ENCODE measurements around the gene TRPM5.

TRPM5 gene

DNA sequence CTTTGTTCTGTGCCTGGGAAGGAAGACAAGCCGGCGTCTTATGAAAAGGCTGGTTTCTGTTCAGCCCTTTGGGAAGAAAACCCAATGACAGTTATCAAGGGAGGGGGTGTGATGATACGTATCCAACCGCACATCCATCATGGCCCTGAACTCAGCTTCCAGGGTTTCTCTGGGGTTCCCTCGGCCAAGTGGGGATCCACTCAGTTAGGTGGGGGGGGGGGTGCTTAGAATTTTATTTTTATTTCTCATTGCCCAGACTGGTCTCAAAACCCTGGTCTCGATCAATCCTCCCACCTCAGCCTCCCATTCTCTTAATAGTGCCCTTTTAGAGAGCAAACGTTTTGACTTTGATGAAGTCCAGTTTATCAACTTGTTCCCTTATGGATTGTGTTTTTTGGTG is 26.2 kb upstream of the TRPM5 start:
- no peak for DNase-seq

DNA sequence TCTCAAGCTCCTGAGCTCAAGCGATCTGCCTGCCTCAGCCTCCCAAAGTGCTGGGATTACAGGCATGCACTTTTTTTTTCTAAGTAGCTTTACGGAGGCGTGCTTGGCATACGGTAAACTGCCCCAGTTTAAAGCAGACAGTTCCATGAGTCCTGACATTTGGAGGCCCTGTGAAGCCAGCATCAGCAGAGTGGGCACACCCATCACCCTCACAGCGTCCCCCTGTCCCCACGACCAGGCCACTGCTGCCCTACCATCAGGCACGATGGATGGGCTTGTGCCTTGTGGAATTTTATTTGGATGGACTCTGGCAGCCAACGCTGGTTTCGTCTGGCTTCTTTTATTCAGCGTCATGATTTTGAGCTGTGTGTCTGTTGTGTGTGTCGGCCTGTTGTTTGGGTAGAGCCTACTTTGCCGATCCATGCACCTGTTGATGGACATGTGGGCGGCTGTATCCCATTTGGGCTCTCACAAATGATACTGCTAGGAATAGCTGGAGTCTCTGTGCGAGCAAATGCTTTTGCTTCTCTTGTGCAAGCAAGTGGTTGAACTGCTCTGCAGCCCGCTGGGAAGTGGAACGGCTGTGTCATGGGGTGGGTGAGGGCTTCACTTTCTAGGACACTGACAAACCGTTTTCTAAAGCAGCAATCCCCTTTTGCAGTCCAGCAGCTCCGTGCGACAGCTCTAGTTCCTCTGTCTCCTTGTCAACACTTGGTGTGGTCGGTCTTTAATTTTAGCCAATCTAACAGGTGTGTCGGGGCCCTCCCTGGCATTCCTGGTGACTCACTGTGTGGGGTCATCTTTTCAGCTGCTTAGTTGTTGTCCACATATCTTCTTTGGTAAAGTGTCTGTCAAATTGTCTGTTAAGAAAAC is 24.3 kb upstream of the TRPM5 start:
- DNase-seq: no peak

GRCh38 chr11:2467695-2468055 is 23.4 kb upstream of the TRPM5 start:
- DNase-seq: no peak

- peak; percentile 45 for DNase-seq
Observed at GRCh38 chr11:2466869-2467694, 22.8 kb upstream of the TRPM5 start.

DNA sequence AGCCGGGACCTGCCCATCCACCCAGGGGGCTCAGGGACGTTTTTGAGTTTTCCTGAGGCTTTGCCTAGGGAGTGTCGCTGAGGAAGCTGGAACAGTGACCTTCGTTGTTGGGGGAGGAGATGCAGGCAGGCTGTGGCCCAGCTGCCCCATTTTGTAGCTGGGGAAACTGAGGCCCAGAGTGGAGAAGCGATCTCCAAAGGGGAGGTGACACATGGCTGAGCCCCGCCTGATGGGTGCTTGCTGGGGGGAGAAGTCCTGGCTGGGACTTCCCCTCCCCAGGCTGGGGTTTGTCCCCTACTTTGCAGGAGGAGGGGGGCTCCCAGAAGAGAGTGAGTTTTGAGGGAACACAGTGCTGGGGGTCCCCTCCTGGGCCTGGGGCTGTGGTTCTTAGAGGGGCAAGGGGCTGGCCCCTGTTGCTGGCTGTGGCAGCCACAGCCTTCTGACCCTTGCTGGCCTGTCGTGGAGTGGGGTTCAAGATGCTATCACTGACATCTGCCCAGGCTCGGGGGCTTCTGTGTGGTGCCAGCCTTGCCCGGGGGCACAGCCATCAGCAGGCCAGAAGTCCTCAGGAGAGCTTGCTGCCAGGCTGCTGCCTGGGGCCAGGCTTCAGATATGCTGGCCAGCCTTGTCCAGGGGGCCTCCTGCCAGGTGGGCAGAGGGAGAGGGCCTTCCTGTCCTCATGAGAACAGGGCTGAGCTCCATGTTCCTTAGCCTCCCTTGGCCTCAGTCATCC is 21.9 kb upstream of the TRPM5 start:
- DNase-seq: no peak

GRCh38 chr11:2465202-2466068 is 21.1 kb upstream of the TRPM5 start:
- no peak for DNase-seq

DNA sequence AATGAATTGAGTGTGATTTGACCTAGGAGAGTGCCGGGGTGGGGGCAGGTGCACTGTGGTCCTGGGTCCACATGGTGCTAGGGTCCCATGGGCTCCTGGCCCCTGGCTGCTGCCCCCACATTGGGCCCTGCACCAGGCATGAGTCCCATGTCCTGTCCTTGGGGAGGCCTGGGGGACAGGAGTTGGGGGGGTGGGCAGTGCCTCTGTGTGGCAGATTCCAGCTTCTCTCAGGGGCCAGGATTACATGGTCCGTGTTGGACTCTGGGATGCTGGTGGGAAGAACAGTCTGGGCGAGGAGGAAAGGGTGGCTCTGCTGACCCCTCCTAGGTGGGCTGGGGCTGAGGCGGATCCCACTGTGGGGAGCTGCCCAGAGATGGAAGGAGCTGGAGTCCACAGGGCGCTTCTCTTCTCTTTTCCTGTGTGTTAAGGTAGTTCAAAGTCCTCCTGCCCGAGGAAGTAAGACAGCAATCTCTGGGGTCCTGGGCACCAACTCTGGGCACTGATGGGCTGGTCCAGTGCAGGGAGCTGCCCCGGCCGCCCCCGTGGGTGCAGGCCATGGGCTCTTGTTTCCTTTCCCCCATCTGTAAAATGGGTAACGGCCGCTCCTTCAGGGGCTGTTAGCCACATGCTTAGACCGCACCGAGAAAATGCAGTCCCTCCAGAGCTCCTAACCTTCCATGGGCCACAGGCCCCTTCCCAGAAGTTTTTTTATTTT is 20.3 kb upstream of the TRPM5 start:
- no peak for DNase-seq

DNA sequence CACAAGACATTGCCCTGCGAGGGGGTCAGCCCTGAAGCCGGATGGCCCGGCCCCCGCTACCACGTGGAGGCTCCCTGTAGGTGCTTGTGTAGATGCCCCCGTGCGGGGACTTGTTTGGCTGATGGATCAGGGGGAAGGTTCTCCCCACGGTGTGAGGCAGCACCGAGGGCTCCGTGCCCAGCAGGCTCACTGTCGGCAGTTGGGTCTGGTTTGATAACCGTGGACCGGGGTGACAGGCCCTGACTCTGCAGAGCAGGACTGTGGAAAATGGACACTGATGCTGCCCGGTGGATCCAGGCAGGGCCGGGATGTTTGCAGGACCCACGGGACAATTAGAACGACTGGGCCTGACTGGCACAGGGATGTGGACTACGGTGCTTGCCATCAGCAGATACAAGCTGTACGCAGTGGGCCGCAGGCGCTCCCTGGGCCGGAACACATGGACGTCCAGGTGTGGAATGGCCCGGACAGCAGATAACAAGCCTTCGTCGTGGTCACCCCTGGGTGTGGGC is 19.5 kb upstream of the TRPM5 start:
- no peak for DNase-seq

DNA sequence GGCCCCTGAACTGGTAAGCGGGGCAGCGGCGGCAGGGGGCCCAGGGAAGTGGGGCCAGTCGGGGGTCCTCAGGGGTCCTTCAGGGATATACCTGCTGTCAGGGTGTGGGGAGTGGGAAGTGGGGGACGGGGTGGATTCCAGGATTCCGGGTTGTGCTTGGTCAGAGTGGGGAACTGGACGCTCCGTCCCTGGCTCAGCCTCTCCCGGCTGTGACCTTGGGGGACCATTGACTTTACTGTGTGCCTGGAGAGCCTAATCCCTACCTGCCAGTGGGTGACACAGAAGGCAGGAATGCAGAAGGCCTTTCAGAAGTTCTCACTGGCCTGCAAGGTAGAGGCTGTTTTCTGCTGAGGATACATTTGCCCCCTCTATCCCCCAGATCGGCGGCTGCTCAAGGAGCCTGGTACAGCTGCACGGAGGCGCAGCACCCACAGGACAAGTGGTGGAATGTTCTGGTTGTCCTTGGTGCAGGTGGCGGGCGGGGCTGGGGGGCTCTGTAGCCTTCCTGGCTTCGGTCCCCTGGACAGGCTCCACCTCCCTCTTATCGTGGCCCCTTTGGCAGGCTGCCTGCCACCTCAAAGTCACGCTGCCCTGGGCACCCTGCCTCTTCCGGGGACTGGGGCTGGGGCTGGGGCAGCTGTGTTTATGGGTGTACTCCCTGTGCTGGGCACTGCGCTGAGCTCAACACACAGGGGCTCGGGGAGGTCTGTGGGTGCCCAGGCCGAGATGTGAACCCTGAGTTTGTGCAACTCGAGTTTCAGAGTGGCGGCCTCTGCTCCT is 18.9 kb upstream of the TRPM5 start:
- DNase-seq: no peak

DNA sequence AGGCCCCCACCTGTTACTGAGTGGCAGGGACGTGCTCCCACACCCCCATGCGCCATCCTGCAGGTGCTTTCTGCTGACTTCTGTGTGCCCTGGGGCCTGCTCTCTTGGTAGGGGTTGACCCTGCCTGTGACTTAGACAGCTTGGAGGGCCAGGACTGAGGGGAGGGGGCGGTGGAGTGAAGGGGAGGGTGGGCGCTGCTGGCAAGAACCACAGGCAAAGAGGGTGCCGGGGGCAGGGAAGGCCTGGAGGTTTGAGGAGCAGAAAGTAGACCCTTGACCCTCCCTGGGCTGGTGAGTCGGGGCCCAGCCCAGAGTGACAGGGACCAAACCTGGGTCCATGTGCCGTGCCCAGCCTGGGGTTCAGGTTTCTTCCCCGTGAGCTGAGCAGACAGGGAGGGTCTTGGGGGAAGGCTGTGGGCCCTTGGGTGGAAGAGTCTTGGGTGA is 18.2 kb upstream of the TRPM5 start:
- no peak for DNase-seq

- DNase-seq: no peak
Observed at GRCh38 chr11:2461956-2462542, 17.7 kb upstream of the TRPM5 start.

DNA sequence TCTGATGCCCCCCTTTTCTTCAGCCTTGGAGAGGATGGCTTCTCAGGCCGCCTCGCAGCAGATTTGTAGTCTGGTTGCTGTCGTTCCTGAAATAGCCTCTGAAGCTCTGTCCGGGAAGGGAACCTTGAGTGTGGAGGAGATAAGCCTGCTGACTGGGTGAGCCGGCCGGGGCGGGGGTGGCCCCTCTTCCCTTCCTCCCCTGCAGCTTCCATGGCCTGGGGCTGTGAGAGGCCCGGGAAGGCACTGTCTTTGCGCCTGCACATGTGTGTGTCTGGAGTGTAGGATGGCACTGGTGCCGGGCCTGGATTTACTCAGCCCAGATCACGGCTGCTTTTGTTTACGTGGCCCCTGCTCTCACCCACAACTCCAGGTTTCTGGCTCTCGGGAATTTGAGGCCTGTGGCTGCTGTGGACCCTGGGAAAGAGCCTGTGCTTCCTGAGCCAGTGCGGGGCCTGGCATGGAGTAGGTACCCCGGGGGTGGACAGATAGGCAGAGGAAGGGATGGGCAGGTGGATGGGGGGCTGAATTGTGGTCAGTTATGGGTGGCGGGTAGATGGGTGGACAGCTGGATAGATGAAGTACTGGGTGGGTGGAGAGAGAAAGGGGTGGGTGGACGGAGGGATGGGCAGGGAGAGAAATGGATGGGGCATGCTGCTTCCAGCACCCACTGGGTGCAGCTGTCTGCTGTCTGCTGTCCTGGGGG is 17.1 kb upstream of the TRPM5 start:
- no peak for DNase-seq

DNA sequence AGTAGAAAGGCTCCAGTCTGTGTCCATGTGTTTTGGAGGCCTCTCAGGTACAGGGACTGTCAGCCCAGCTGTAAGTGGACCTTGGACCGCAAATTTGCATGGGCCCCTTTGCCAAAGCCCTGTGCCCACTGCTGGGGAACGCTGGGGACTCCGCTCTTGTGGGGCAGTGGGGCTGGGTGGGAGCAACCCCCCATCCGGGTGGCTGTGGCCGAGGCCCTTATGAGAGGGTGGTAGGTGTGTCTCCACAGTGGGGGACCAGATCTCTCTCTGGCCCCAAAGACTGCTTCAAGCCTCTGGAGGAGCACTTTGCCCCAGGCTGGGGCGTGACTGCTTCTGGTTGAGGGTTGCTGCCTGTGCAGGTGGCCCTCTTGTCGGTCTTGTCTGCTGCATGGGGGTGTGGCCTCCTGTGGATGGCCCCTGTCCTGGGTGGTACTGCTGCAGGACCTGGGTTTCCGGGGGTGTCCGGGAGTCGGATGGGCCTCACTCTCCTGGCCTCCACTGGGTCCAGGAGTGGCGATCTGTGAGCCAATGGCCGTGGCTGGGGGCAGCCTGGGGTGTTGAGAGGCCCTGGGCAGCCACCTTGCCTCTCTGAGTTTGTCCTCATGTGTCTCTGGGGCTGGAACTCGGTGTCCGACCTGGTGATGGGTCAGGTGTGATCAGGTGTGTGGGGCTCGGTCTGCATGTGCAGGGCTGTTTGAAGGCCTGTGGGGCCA is 16.4 kb upstream of the TRPM5 start:
- no peak for DNase-seq

- no peak for DNase-seq
Observed at GRCh38 chr11:2459796-2460531, 15.7 kb upstream of the TRPM5 start.

GRCh38 chr11:2459016-2459725 is 14.9 kb upstream of the TRPM5 start:
- no peak for DNase-seq

- no peak for DNase-seq
Observed at GRCh38 chr11:2458321-2458720, 14.0 kb upstream of the TRPM5 start.

DNA sequence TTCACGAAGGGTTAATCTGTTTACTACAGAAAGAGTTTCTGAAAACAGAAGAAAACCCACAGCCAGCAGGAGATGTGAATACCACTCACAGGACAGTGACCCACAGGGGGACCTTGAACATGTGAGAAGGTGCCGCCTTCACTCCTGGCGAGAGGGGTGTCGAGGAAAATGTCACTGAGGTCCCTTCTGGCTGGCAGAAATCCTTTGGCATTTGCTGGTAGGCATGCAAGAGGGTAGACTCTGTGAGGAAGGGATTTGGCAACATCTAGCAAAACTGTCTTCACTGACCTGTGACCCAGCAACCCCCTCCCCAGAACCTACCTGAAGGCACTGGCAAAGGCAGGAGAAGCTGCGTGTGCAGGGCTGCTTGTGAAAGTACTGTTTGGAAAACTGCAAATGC is 9.1 kb upstream of the TRPM5 start:
- no peak for DNase-seq

Data from CD4-positive, alpha-beta T cell treated with Interferon gamma for 1 hour (primary cell).